Fibroblast of pulmonary artery (primary cell): ENCODE measurements around the gene SHISA8.
"Not testable (repeated sequence)": the region's sequence is repeated elsewhere in the genome, so short reads cannot be mapped to it uniquely, and the experiment has no call there.

Source experiments
- DNase-seq: peaks from one replicate; pipeline ENCODE4 v3.0.0-alpha.2; 2010; ENCODE audit warnings: low read depth
- H3K4me3 ChIP-seq: replicated peaks from 2 replicates; pipeline ENCODE4 v1.5.1; 2011; ENCODE audit warnings: low read depth, mild to moderate bottlenecking, control low read depth, low read length, moderate library complexity
- CTCF ChIP-seq: IDR thresholded peaks from 2 replicates; pipeline ENCODE4 v1.5.1; 2011; ENCODE audit warnings: mild to moderate bottlenecking, control low read depth, low read length, inconsistent platforms; ENCODE audit errors: missing control alignments

SHISA8 gene

GRCh38 chr22:41870786-41871185 lies 44.1 kb downstream of the SHISA8 start:
- TF ChIP-seq CTCF: no peak
- no peak overlapping the region for H3K4me3 ChIP-seq
- no peak for DNase-seq

- not testable (repeated sequence) for DNase-seq, H3K4me3 ChIP-seq
Observed at GRCh38 chr22:41870081-41870480, 44.8 kb downstream of the SHISA8 start.

- no peak overlapping the region for H3K4me3 ChIP-seq
- TF ChIP-seq CTCF: no peak
- DNase-seq: no peak
Observed at GRCh38 chr22:41868556-41868955, 46.3 kb downstream of the SHISA8 start.

- TF ChIP-seq CTCF: no peak
- H3K4me3 ChIP-seq: no peak overlapping the region
- no peak for DNase-seq
Observed at GRCh38 chr22:41863472-41863871, 51.4 kb downstream of the SHISA8 start.

- DNase-seq: no peak
- no peak for TF ChIP-seq CTCF
- no peak overlapping the region for H3K4me3 ChIP-seq
Observed at GRCh38 chr22:41862530-41863266, 52.2 kb downstream of the SHISA8 start.

GRCh38 chr22:41862160-41862529 lies 52.7 kb downstream of the SHISA8 start:
- peak; percentile 40 for DNase-seq
- TF ChIP-seq CTCF: no peak
- H3K4me3 ChIP-seq: no peak overlapping the region
